A673 (cell line): Measurements from ENCODE around the gene OSGIN1. TPM values are rescaled to one million over a fixed set of nuclear protein-coding genes. Genes with fewer than 3 reads are reported as not detected.

Source experiments
- BruUV-seq: library from RNA; stranded (reverse); fragments of 400-500 nt; replicated peaks from 2 replicates; lab custom pipeline; 2021; lab: Mats Ljungman, UMichigan
- CTCF ChIA-PET: fragments of 300-600 bp; sonication (Branson Sonifier 250); formaldehyde crosslinking; loops from one replicate; lab custom pipeline; 2022; ENCODE audit warnings: antibody characterized with exemption; lab: Charles Lee
- POLR2A ChIA-PET: fragments of 300-600 bp; sonication (Branson Sonifier 250); formaldehyde crosslinking; loops from one replicate; lab custom pipeline; 2022; ENCODE audit warnings: antibody characterized with exemption; ENCODE audit not compliant: low non-redundant PET; lab: Charles Lee
- DNase-seq: peaks from one replicate; pipeline ENCODE4 v3.0.0-alpha.2; 2015; ENCODE audit warnings: low spot score
- H3K27ac ChIP-seq: fragments of 200-600 bp; sonication (generic); 2 replicates; pipeline ENCODE4 v1.5.1; 2016; ENCODE audit warnings: mixed run types, low read depth, mild to moderate bottlenecking, mixed read lengths, antibody characterized with exemption, low read length; ENCODE audit not compliant: poor library complexity, severe bottlenecking
- H3K27me3 ChIP-seq: fragments of 200-600 bp; sonication (generic); replicated peaks from 2 replicates; pipeline ENCODE4 v1.6.1; 2017; ENCODE audit warnings: mixed run types, low read depth, mild to moderate bottlenecking, mixed read lengths, antibody characterized with exemption, low read length; ENCODE audit not compliant: insufficient read depth, poor library complexity
- H3K36me3 ChIP-seq: fragments of 200-600 bp; sonication (generic); 2 replicates; pipeline ENCODE4 v1.6.1; 2016; ENCODE audit warnings: mixed run types, mild to moderate bottlenecking, mixed read lengths, antibody characterized with exemption, low read length; ENCODE audit not compliant: insufficient read depth, poor library complexity, severe bottlenecking
- H3K4me1 ChIP-seq: fragments of 200-600 bp; sonication (generic); 2 replicates; pipeline ENCODE4 v1.6.1; 2017; ENCODE audit warnings: mixed run types, mild to moderate bottlenecking, mixed read lengths, antibody characterized with exemption, low read length; ENCODE audit not compliant: insufficient read depth, poor library complexity, severe bottlenecking
- H3K4me3 ChIP-seq: fragments of 200-600 bp; sonication (generic); 2 replicates; pipeline ENCODE4 v1.5.1; 2016; ENCODE audit warnings: low read depth, mixed run types, mild to moderate bottlenecking, mixed read lengths, low read length; ENCODE audit not compliant: poor library complexity, severe bottlenecking
- H3K9me3 ChIP-seq: fragments of 200-600 bp; sonication (generic); 2 replicates; pipeline ENCODE4 v1.6.1; 2016; ENCODE audit warnings: mixed run types, low read depth, mild to moderate bottlenecking, mixed read lengths, antibody characterized with exemption, low read length; ENCODE audit not compliant: poor library complexity, severe bottlenecking
- CTCF ChIP-seq: fragments of 300-800, 200-600 bp; sonication (generic); conservative IDR thresholded peaks from 2 replicates; pipeline ENCODE4 v1.5.1; 2017; ENCODE audit warnings: low read depth, mild to moderate bottlenecking, antibody characterized with exemption, low read length, moderate library complexity, mixed read lengths
- EZH2 ChIP-seq: fragments of 200-600 bp; sonication (generic); IDR thresholded peaks from 2 replicates; pipeline ENCODE4 v1.6.1; 2017; ENCODE audit warnings: borderline replicate concordance, low read depth, mild to moderate bottlenecking, mixed read lengths, antibody characterized with exemption, low read length; ENCODE audit not compliant: poor library complexity, severe bottlenecking
- intact Hi-C: fragments of 100-400 bp; cut with micrococcal nuclease; formaldehyde crosslinking; loops from one replicate; pipeline ENCODE4 v1.10.0; 2022; ENCODE audit not compliant: unreplicated experiment
- total RNA-seq: library from RNA; stranded (reverse); gene quantifications from 2 replicates; pipeline ENCODE4 v1.2.3, GENCODE V29; 2021

OSGIN1 gene
- total RNA-seq, 1 experiment from 2014 or later: 2.4 TPM

DNA sequence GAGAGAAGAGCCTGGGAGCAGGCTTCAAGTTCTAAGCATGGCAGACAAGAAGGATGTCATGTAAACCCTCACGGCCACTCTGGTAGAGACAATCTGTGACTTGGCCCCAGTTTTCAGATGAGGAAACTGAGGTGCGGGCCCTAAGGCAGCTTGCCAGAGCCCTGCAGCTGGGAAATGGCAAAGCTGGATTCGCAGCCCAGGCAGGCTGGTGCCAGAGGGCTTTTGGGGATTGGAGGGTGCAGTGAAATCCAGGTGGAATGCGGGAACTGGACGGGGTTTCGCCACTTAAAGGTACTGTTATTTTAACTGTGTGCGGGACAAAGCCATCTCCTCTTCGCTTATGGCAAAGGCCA, 477 bp upstream of the OSGIN1 start:
- Histone ChIP-seq H3K4me3 (peak overlapping the region; percentile 40), H3K9me3 (no peaks in the 10 kb centered on the region), H3K4me1 (peaks cover 22% of the 10 kb centered on the region), H3K27ac (peak overlapping the region; percentile 22), H3K36me3 (no peaks in the 10 kb centered on the region), H3K27me3 (no peaks in the 10 kb centered on the region)
- intact Hi-C loops: loop anchor here (5.0 kb wide), 1 partner anchor 125 kb away; no protein-coding TSS in a partner anchor
- CTCF ChIA-PET: no interaction called here
- no peak for DNase-seq
- no peak for TF ChIP-seq EZH2
- no peak for TF ChIP-seq CTCF
- POLR2A ChIA-PET: no interaction called here
- BruUV-seq: no TSS peak

- H3K4me1 ChIP-seq: peaks cover 22% of the 10 kb centered on the region
- no peaks in the 10 kb centered on the region for H3K36me3 ChIP-seq
- TF ChIP-seq EZH2 (no peak), CTCF (peak; percentile 47)
- no peak overlapping the region for H3K27ac ChIP-seq
- no peaks in the 10 kb centered on the region for H3K9me3 ChIP-seq
- intact Hi-C loops: loop anchor here (5.0 kb wide), 1 partner anchor 127 kb away; no protein-coding TSS in a partner anchor
- TSS peak; percentile 64 for BruUV-seq
- POLR2A ChIA-PET: no interaction called here
- peak overlapping the region; percentile 40 for H3K4me3 ChIP-seq
- CTCF ChIA-PET: interaction anchor here (0.6 kb wide), 1 partner anchor 11 kb away, joined by 3 read pairs; no protein-coding TSS in a partner anchor
- DNase-seq: peak; percentile 37
- no peaks in the 10 kb centered on the region for H3K27me3 ChIP-seq
These were observed 946 bp downstream of the OSGIN1 start for GRCh38 chr16:83953796-83954576.

DNA sequence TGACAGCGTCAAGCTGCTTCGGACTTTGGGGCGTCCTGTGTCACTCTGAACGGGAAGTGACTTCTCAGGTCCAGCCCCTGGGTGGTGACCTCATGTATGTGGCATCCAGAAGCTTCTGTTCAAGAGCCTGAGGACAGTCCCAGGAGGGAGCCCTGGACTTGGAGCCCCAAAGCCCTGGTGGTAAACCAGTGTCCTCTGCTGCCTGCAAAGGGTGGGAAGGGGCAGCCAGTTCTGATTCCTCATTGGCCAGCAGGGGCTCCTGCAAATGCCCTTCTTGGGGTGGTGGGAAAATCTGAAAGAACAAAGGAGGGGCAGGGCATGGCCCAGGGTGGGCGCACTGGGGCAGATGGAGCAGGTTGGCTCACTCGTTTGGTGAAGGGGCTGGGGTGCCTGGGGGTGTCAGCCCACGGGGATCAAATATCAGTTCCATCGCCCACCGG, 1.6 kb downstream of the OSGIN1 start:
- Histone ChIP-seq H3K4me1 (peaks cover 22% of the 10 kb centered on the region), H3K4me3 (no peak overlapping the region), H3K27me3 (no peaks in the 10 kb centered on the region), H3K9me3 (no peaks in the 10 kb centered on the region), H3K36me3 (no peaks in the 10 kb centered on the region), H3K27ac (no peak overlapping the region)
- CTCF ChIA-PET: no interaction called here
- POLR2A ChIA-PET: no interaction called here
- intact Hi-C loops: loop anchor here (5.0 kb wide), 2 partner anchors 127 to 553 kb away; no protein-coding TSS in a partner anchor
- no peak for TF ChIP-seq CTCF
- DNase-seq: no peak
- BruUV-seq: no TSS peak
